ENCODE data around the gene EVA1B. TPM values are rescaled to one million over a fixed set of nuclear protein-coding genes. Genes with fewer than 3 reads are reported as not detected.

EVA1B gene
- total RNA-seq, 1 experiment from 2014 or later = 5.5 TPM

- Histone ChIP-seq H2BK120ac (ENCODE audit: low read depth, low read length, poor library complexity, severe bottlenecking) (no peak overlapping the region), H3K56ac (ENCODE audit: insufficient read length, low read depth, low read length) (no peak overlapping the region), H3K79me1 (ENCODE audit: insufficient read depth, low read depth, low read length, poor library complexity, severe bottlenecking) (no peaks in the 10 kb centered on the region), H4K8ac (replicated peaks; ENCODE audit: insufficient read length, low read depth, low read length) (no peak overlapping the region), H2AK5ac (ENCODE audit: insufficient read length, low read length) (no peak overlapping the region), H4K20me1 (ENCODE audit: control insufficient read depth, insufficient read depth, insufficient read length) (no peaks in the 10 kb centered on the region), H3K23me2 (ENCODE audit: insufficient read length, low read depth, low read length, poor library complexity, severe bottlenecking) (no peaks in the 10 kb centered on the region), H3T11ph (ENCODE audit: low read length) (no peak overlapping the region), H3K27me3 (ENCODE audit: insufficient read depth, low read length) (no peaks in the 10 kb centered on the region), H4K5ac (ENCODE audit: insufficient read length, low read depth, low read length) (no peak overlapping the region), H3K4me2 (ENCODE audit: insufficient read depth, insufficient read length, low read length) (no peak overlapping the region), H3K18ac (ENCODE audit: insufficient read length, low read depth, low read length) (no peak overlapping the region), H3K4ac (ENCODE audit: low read depth, low read length) (no peak overlapping the region), H2BK15ac (ENCODE audit: low read depth, low read length) (no peak overlapping the region), H2BK12ac (ENCODE audit: insufficient read length, low read depth, low read length) (no peak overlapping the region), H3K27ac (ENCODE audit: insufficient read length, low read depth, low read length) (no peak overlapping the region), H2AFZ (ENCODE audit: low read length) (no peak overlapping the region), H4K91ac (ENCODE audit: insufficient read length, low read depth, low read length) (no peak overlapping the region), H3K4me1 (ENCODE audit: insufficient read depth, low read length) (no peaks in the 10 kb centered on the region), H3K9ac (ENCODE audit: extremely low read depth, insufficient read length, low read length) (no peak overlapping the region), H3K14ac (ENCODE audit: insufficient read depth, low read length) (no peak overlapping the region), H3K9me3 (ENCODE audit: control insufficient read depth, low read depth, low read length) (no peaks in the 10 kb centered on the region), H2BK5ac (ENCODE audit: insufficient read length, low read length) (no peak overlapping the region), H3K79me2 (ENCODE audit: insufficient read depth, low read length) (no peaks in the 10 kb centered on the region), H3K23ac (ENCODE audit: insufficient read length, low read depth, low read length) (no peak overlapping the region), H2BK20ac (ENCODE audit: low read depth, low read length, poor library complexity, severe bottlenecking) (no peak overlapping the region)
- H3K27ac Mint-ChIP-seq = 0 out of 7 replicates have a peak overlapping the region, but pooled peaks of 1 of the 3 experiments have one; percentile 29
- H3K27me3 Mint-ChIP-seq (ENCODE audit: low read depth) = no peaks in the 10 kb centered on the region
- peaks cover 0 to 3% of the 10 kb centered on the region in 2 experiments; a peak in 2 of 4 replicates for H3K4me1 Mint-ChIP-seq
- no peak for DNase-seq
- WGBS (ENCODE audit: extremely low coverage, insufficient read length, low lambda C conversion rate) = no CpG with 5 or more reads among the region's 2 CpGs
- TF ChIP-seq, protein P1, sequence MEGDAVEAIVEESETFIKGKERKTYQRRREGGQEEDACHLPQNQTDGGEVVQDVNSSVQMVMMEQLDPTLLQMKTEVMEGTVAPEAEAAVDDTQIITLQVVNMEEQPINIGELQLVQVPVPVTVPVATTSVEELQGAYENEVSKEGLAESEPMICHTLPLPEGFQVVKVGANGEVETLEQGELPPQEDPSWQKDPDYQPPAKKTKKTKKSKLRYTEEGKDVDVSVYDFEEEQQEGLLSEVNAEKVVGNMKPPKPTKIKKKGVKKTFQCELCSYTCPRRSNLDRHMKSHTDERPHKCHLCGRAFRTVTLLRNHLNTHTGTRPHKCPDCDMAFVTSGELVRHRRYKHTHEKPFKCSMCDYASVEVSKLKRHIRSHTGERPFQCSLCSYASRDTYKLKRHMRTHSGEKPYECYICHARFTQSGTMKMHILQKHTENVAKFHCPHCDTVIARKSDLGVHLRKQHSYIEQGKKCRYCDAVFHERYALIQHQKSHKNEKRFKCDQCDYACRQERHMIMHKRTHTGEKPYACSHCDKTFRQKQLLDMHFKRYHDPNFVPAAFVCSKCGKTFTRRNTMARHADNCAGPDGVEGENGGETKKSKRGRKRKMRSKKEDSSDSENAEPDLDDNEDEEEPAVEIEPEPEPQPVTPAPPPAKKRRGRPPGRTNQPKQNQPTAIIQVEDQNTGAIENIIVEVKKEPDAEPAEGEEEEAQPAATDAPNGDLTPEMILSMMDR (conservative IDR thresholded peaks at IDR 0.05) = no peak
- H3K36me3 Mint-ChIP-seq (ENCODE audit: insufficient read depth in 1 of 3, low read depth in 3 of 3) = peaks cover 44 to 90% (median 81%) of the 10 kb centered on the region in 3 experiments; a peak in 6 of 7 replicates
- H3K4me3 Mint-ChIP-seq = no peak overlapping the region
- H3K9me3 Mint-ChIP-seq = no peaks in the 10 kb centered on the region
Observed at GRCh38 chr1:36297062-36297461, 26.4 kb downstream of the EVA1B start.

Data from H9 (cell line).